Measurements from ENCODE around the gene OBSCN.

DNA sequence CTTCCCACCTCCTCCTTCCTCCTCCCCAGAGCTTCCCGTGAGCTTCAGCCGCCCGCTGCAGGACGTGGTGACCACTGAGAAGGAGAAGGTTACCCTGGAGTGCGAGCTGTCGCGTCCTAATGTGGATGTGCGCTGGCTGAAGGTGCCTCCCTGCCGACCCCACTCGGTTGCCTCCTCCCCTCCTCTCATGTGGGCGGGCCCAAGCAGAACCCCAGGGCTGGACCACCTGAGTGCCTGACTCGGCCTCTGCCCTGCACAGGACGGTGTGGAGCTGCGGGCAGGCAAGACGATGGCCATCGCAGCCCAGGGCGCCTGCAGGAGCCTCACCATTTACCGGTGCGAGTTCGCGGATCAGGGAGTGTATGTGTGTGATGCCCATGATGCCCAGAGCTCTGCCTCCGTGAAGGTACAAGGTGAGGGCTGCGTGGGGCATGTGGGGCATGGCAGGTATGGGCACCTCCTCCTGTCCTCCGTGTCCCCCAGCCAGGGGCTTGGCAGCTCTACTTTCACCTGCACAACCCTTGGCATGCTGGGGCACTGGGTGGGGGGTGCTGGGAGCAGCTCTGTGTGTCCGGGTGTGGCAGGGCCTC lies 69.2 kb downstream of the OBSCN start:
- TF ChIP-seq, protein P1, sequence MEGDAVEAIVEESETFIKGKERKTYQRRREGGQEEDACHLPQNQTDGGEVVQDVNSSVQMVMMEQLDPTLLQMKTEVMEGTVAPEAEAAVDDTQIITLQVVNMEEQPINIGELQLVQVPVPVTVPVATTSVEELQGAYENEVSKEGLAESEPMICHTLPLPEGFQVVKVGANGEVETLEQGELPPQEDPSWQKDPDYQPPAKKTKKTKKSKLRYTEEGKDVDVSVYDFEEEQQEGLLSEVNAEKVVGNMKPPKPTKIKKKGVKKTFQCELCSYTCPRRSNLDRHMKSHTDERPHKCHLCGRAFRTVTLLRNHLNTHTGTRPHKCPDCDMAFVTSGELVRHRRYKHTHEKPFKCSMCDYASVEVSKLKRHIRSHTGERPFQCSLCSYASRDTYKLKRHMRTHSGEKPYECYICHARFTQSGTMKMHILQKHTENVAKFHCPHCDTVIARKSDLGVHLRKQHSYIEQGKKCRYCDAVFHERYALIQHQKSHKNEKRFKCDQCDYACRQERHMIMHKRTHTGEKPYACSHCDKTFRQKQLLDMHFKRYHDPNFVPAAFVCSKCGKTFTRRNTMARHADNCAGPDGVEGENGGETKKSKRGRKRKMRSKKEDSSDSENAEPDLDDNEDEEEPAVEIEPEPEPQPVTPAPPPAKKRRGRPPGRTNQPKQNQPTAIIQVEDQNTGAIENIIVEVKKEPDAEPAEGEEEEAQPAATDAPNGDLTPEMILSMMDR (IDR thresholded peaks at IDR 0.05): no peak
- TF ChIP-seq EZH2 (IDR thresholded peaks at IDR 0.05): no peak
- TF ChIP-seq EZH2phosphoT487 (IDR thresholded peaks at IDR 0.05): no peak
